GM12801 (cell line): ENCODE measurements around the gene DAD1.

Experiments used
- CTCF ChIP-seq: IDR thresholded peaks from one replicate; pipeline ENCODE4 v1.5.1; 2011; ENCODE audit warnings: control low read depth; ENCODE audit not compliant: insufficient read length; ENCODE audit errors: extremely low read depth

The DAD1 gene

DNA sequence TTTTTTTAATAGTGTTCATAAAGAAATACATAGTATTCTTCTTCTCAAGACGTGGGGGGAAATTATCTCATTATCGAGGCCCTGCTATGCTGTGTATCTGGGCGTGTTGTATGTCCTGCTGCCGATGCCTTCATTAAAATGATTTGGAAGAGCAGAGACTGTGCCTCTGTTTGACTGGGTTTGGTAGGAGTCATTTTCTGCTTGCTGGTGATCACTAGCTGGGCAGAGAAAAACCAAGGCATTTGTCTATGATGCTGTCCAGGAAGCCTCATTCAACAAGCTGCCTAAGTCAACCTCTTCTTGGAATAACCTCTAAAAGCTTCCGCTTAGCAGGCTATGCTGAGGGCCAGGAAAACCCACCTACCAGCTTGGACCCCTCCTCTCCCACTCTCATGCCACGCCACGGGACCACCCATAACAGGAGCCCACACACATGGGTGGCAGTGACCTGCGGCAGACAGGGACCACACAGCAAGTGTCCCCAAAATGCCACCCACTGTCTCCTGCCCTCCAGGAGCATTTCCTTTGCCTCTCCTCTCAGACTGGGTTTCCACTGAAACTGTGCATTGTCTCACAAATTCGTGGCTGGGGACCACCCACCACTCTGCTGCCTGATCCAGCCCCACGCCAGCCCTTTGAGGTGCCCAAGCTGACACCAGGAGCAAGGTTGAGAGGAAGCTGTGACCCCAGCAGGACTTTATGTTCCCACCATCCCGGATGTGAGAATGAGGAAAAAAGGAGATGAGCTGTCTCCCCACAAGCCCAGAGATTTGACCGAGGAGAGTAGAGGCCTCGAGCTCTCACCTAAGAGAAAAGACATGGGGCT, 36.8 kb downstream of the DAD1 start:
- no peak for TF ChIP-seq CTCF

DNA sequence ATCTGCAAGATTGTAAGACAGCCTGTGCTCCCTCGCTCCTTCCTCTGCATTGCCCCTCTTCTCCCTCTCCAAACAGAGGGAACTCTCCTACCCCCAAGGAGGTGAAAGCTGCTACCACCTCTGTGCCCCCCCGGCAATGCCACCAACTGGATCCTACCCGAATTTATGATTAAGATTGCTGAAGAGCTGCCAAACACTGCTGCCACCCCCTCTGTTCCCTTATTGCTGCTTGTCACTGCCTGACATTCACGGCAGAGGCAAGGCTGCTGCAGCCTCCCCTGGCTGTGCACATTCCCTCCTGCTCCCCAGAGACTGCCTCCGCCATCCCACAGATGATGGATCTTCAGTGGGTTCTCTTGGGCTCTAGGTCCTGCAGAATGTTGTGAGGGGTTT, 37.4 kb downstream of the DAD1 start:
- TF ChIP-seq CTCF: no peak

DNA sequence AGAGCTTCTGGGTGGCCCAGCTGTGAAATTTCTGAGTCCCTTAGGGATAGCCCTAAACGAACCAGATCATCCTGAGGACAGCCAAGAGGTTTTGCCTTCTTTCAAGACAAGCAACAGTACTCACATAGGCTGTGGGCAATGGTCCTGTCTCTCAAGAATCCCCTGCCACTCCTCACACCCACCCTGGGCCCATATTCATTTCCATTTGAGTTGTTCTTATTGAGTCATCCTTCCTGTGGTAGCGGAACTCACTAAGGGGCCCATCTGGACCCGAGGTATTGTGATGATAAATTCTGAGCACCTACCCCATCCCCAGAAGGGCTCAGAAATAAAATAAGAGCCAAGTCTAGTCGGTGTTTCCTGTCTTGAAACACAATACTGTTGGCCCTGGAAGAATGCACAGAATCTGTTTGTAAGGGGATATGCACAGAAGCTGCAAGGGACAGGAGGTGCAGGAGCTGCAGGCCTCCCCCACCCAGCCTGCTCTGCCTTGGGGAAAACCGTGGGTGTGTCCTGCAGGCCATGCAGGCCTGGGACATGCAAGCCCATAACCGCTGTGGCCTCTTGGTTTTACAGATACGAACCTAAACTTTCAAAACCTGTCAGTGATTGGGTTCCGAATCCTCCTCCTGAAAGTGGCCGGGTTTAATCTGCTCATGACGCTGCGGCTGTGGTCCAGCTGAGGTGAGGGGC, 38.9 kb downstream of the DAD1 start:
- TF ChIP-seq CTCF: no peak

GRCh38 chr14:22549324-22549962, 39.6 kb downstream of the DAD1 start:
- no peak for TF ChIP-seq CTCF

DNA sequence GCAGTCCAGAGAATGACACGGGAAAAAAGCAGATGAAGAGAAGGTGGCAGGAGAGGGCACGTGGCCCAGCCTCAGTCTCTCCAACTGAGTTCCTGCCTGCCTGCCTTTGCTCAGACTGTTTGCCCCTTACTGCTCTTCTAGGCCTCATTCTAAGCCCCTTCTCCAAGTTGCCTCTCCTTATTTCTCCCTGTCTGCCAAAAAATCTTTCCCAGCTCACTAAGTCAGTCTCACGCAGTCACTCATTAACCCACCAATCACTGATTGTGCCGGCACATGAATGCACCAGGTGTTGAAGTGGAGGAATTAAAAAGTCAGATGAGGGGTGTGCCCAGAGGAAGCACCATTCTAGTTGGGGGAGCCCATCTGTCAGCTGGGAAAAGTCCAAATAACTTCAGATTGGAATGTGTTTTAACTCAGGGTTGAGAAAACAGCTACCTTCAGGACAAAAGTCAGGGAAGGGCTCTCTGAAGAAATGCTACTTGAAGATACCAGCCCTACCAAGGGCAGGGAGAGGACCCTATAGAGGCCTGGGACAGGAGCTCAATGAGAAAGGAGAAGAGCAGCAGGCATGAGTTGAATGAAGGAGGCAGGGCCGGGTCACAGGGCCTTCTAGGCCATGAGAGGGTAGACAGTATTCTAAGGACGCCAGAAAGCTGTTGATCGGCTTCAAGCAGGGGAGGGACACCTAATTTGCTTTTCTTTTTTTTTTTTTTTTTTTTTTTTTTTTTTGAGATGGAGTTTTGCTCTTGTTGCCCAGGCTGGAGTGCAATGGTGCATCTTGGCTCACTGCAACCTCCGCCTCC, 40.9 kb downstream of the DAD1 start:
- no peak for TF ChIP-seq CTCF

DNA sequence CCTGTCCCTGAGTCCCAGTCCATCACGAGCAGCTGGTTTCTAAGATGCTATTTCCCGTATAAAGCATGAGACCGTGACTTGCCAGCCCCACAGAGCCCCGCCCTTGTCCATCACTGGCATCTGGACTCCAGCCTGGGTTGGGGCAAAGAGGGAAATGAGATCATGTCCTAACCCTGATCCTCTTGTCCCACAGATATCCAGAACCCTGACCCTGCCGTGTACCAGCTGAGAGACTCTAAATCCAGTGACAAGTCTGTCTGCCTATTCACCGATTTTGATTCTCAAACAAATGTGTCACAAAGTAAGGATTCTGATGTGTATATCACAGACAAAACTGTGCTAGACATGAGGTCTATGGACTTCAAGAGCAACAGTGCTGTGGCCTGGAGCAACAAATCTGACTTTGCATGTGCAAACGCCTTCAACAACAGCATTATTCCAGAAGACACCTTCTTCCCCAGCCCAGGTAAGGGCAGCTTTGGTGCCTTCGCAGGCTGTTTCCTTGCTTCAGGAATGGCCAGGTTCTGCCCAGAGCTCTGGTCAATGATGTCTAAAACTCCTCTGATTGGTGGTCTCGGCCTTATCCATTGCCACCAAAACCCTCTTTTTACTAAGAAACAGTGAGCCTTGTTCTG, 41.6 kb downstream of the DAD1 start:
- no peak for TF ChIP-seq CTCF
